OCI-LY1 (cell line): ENCODE measurements around the gene KL.

ENCODE experiments used
- CTCF ChIP-seq: fragments of 200-600 bp; sonication (generic), shearing (Covaris generic); IDR thresholded peaks from 2 replicates; pipeline ENCODE4 v1.5.1; 2017; ENCODE audit warnings: mild to moderate bottlenecking, antibody characterized with exemption, low read length, moderate library complexity, mixed read lengths
- EZH2 ChIP-seq: fragments of 200-600 bp; sonication (generic), shearing (Covaris generic); IDR thresholded peaks from 2 replicates; pipeline ENCODE4 v1.8.0; 2017; ENCODE audit warnings: borderline replicate concordance, mixed run types, mild to moderate bottlenecking, antibody characterized with exemption, low read length, moderate library complexity, mixed read lengths

GRCh38 chr13:33026489-33027152 is 10.4 kb downstream of the KL start:
- no peak for TF ChIP-seq CTCF
- no peak for TF ChIP-seq EZH2
